ENCODE data around the gene IQCE.

IQCE gene

DNA sequence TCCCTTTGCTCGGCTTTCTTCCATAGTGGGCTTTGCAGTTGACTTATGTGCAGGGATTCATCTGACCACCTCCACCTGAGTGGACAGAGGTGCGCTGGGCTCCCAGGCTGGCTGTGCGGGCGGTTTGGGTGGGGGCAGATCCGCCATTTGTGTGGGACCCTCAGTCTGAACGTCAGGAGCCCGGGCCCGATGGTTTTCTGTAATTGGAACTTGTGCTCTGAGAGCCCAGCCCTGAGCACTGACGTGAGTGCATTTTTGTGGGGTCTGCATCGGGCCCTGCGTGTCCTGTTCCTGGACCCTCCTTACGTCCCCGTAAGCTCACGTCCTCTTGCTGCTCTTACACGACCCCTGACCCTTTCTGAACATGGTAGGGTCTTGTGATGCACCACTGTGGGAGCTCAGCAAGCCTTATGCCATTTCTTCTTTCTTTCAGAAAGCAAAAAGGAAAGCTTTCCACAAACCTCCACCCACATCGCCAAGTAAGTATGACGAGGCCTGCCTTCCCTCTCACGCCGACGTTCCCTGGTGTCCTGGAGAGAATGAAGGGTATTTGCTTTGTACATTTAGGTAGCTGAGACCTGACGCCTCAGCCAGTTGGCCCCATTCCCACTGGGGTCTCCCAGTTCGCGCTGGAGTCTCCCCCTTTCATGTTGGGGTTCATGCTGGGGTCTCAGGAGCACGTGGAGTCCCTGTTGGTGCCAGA is 9.9 kb downstream of the IQCE start:
- Histone ChIP-seq H3K4me1 (ENCODE audit: control insufficient read depth in 1 of 2, insufficient read depth in 2 of 2, low read length in 2 of 2) (peaks cover 3 to 4% of the 10 kb centered on the region in 2 experiments), H3K4ac (ENCODE audit: low read depth, low read length) (no peak overlapping the region)
- no CpG with 5 or more reads among the region's 24 CpGs for WGBS (ENCODE audit: extremely low coverage, insufficient coverage, insufficient read length)

DNA sequence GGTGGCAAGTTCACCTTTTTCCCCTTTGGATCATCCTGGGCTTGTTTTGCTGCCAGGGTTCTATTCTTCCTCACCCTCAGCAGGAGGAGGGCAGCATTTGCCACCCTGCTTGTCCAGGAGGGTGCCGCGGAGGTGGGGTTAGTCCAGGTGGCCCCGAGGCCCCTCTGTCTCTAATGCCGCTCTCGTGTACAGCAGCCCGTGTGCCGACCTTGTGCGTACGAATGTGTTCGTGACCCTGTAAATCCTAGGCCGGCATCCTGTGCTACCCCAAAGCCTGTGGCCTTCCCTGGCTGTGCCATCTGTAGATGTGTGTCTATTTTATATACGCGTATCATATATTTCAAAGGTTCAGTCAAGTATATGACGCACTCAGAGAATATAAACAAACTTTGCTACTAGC is 10.6 kb downstream of the IQCE start:
- no peak overlapping the region for H3K18ac ChIP-seq (ENCODE audit: low read length)
- H3K9me3 ChIP-seq (ENCODE audit: insufficient read depth, low read depth, low read length), result peaks cover 4% of the 10 kb centered on the region
- H3K23ac ChIP-seq (ENCODE audit: low read length), result no peak overlapping the region
- no CpG with 5 or more reads among the region's 14 CpGs for WGBS (ENCODE audit: extremely low coverage, insufficient coverage, insufficient read length)
- no peak overlapping the region for H2AK5ac ChIP-seq (ENCODE audit: low read length)
- H3K4ac ChIP-seq (ENCODE audit: low read depth, low read length), result no peak overlapping the region
- no peak overlapping the region for H3K4me2 ChIP-seq (ENCODE audit: low read length)
- H2BK12ac ChIP-seq (ENCODE audit: low read length), result no peak overlapping the region
- H2BK5ac ChIP-seq (ENCODE audit: low read depth, low read length, poor library complexity), result no peak overlapping the region
- H3K27ac ChIP-seq (ENCODE audit: low read depth, low read length), result no peak overlapping the region
- H3K4me1 ChIP-seq (ENCODE audit: control insufficient read depth in 1 of 2, insufficient read depth in 2 of 2, low read length in 2 of 2), result peaks cover 3 to 4% of the 10 kb centered on the region in 2 experiments
- no peaks in the 10 kb centered on the region for H3K79me2 ChIP-seq (ENCODE audit: control insufficient read depth, insufficient read depth, low read length, poor library complexity)
- peaks cover 11 to 13% of the 10 kb centered on the region in 2 experiments for H3K36me3 ChIP-seq (ENCODE audit: control insufficient read depth in 1 of 2, insufficient read depth in 2 of 2, low read length in 2 of 2)
- no peak overlapping the region for H2BK120ac ChIP-seq (ENCODE audit: insufficient read depth, low read length, poor library complexity)
- H3K9ac ChIP-seq (ENCODE audit: low read length), result no peak overlapping the region
- no peaks in the 10 kb centered on the region for H3K79me1 ChIP-seq (ENCODE audit: low read length)
- H3K14ac ChIP-seq (ENCODE audit: low read length), result no peak overlapping the region
- H4K8ac ChIP-seq (ENCODE audit: low read depth, low read length), result no peak overlapping the region
- no peak overlapping the region for H3K4me3 ChIP-seq (ENCODE audit: low read depth, low read length)
- H2AFZ ChIP-seq (ENCODE audit: insufficient read depth, low read length, poor library complexity), result no peak overlapping the region
- DNase-seq, result no peak
- H3K27me3 ChIP-seq (ENCODE audit: insufficient read depth, low read length), result no peaks in the 10 kb centered on the region
- H4K12ac ChIP-seq (ENCODE audit: low read depth, low read length), result no peak overlapping the region
- no peak overlapping the region for H4K91ac ChIP-seq (ENCODE audit: low read depth, low read length)

More for the DNA sequence above, 9.9 kb downstream of the IQCE start:
- Histone ChIP-seq H2AK5ac (ENCODE audit: low read length) (no peak overlapping the region), H4K8ac (ENCODE audit: low read depth, low read length) (no peak overlapping the region), H3K79me1 (ENCODE audit: low read length) (no peaks in the 10 kb centered on the region), H3K9ac (ENCODE audit: low read length) (no peak overlapping the region), H3K9me3 (ENCODE audit: insufficient read depth, low read depth, low read length) (peaks cover 4% of the 10 kb centered on the region), H3K14ac (ENCODE audit: low read length) (no peak overlapping the region), H3K36me3 (ENCODE audit: control insufficient read depth in 1 of 2, insufficient read depth in 2 of 2, low read length in 2 of 2) (peaks cover 6 to 7% of the 10 kb centered on the region in 2 experiments), H3K23ac (ENCODE audit: low read length) (no peak overlapping the region), H4K12ac (ENCODE audit: low read depth, low read length) (no peak overlapping the region), H3K27me3 (ENCODE audit: insufficient read depth, low read length) (no peaks in the 10 kb centered on the region), H3K18ac (ENCODE audit: low read length) (no peak overlapping the region), H2BK5ac (ENCODE audit: low read depth, low read length, poor library complexity) (no peak overlapping the region), H3K79me2 (ENCODE audit: control insufficient read depth, insufficient read depth, low read length, poor library complexity) (no peaks in the 10 kb centered on the region), H2AFZ (ENCODE audit: insufficient read depth, low read length, poor library complexity) (no peak overlapping the region), H3K4me2 (ENCODE audit: low read length) (no peak overlapping the region), H2BK120ac (ENCODE audit: insufficient read depth, low read length, poor library complexity) (no peak overlapping the region), H2BK12ac (ENCODE audit: low read length) (no peak overlapping the region), H3K4me3 (ENCODE audit: low read depth, low read length) (no peak overlapping the region), H4K91ac (ENCODE audit: low read depth, low read length) (no peak overlapping the region), H3K27ac (ENCODE audit: low read depth, low read length) (no peak overlapping the region)
- DNase-seq, result no peak

DNA sequence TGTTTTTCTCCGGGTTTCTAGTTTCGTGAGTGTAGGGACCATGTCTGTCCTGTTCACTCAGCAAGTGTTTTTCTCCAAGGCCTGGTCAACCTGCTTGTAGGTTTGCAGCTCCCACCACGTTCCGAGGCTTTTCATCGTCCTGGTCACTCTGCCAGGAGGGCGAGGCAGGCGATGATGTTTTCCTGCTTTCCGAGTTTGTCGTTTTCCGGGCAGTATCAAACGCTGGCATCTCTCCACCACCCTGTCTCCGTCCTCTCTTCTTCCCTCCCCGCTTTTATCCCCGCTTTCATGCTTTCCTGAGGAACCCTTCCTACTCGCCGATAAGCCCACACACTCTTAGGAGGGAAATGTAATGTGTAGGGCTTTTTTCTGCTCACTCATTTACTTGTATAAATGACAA is 11.2 kb downstream of the IQCE start:
- Histone ChIP-seq H3K14ac (ENCODE audit: low read length) (no peak overlapping the region), H3K9me3 (ENCODE audit: insufficient read depth, low read depth, low read length) (peaks cover 2% of the 10 kb centered on the region), H3K36me3 (ENCODE audit: control insufficient read depth in 1 of 2, insufficient read depth in 2 of 2, low read length in 2 of 2) (peaks cover 11 to 13% of the 10 kb centered on the region in 2 experiments), H2AK5ac (ENCODE audit: low read length) (no peak overlapping the region), H3K4me3 (ENCODE audit: low read depth, low read length) (no peak overlapping the region), H3K4me2 (ENCODE audit: low read length) (no peak overlapping the region), H3K79me1 (ENCODE audit: low read length) (no peaks in the 10 kb centered on the region), H3K27ac (ENCODE audit: low read depth, low read length) (no peak overlapping the region), H3K4ac (ENCODE audit: low read depth, low read length) (no peak overlapping the region), H3K23ac (ENCODE audit: low read length) (no peak overlapping the region), H4K8ac (ENCODE audit: low read depth, low read length) (no peak overlapping the region), H2BK12ac (ENCODE audit: low read length) (no peak overlapping the region), H4K91ac (ENCODE audit: low read depth, low read length) (no peak overlapping the region), H2AFZ (ENCODE audit: insufficient read depth, low read length, poor library complexity) (no peak overlapping the region), H3K18ac (ENCODE audit: low read length) (no peak overlapping the region), H3K4me1 (ENCODE audit: control insufficient read depth in 1 of 2, insufficient read depth in 2 of 2, low read length in 2 of 2) (peaks cover 3 to 4% of the 10 kb centered on the region in 2 experiments), H3K9ac (ENCODE audit: low read length) (no peak overlapping the region), H2BK120ac (ENCODE audit: insufficient read depth, low read length, poor library complexity) (no peak overlapping the region), H4K12ac (ENCODE audit: low read depth, low read length) (no peak overlapping the region), H3K27me3 (ENCODE audit: insufficient read depth, low read length) (no peaks in the 10 kb centered on the region), H2BK5ac (ENCODE audit: low read depth, low read length, poor library complexity) (no peak overlapping the region), H3K79me2 (ENCODE audit: control insufficient read depth, insufficient read depth, low read length, poor library complexity) (no peaks in the 10 kb centered on the region)
- no CpG with 5 or more reads among the region's 16 CpGs for WGBS (ENCODE audit: extremely low coverage, insufficient coverage, insufficient read length)
- DNase-seq, result no peak

DNA sequence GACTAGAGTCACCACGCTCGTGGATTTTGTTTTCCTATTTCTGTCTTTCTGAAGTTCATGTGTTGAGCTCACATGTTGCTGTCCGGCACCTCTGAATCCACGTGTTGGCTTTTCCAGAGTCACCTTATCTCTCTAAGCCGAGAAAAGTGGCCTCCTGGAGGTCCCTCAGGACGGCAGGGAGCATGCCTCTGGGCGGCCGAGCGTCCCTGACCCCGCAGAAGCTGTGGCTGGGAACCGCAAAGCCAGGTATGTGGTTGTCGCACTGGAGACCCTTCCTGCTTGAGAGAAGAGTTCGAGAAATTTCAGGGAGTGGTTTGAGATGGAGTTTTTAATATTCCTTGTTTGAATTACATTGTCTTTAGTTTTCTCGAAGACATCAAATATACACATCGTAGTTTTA is 12.6 kb downstream of the IQCE start:
- Histone ChIP-seq H2AK5ac (ENCODE audit: low read length) (no peak overlapping the region), H3K27ac (ENCODE audit: low read depth, low read length) (no peak overlapping the region), H4K12ac (ENCODE audit: low read depth, low read length) (no peak overlapping the region), H3K18ac (ENCODE audit: low read length) (no peak overlapping the region), H2BK5ac (ENCODE audit: low read depth, low read length, poor library complexity) (no peak overlapping the region), H3K4me3 (ENCODE audit: low read depth, low read length) (no peak overlapping the region), H3K79me2 (ENCODE audit: control insufficient read depth, insufficient read depth, low read length, poor library complexity) (no peaks in the 10 kb centered on the region), H3K14ac (ENCODE audit: low read length) (no peak overlapping the region), H3K23ac (ENCODE audit: low read length) (no peak overlapping the region), H2BK120ac (ENCODE audit: insufficient read depth, low read length, poor library complexity) (no peak overlapping the region), H3K4ac (ENCODE audit: low read depth, low read length) (no peak overlapping the region), H3K4me1 (ENCODE audit: control insufficient read depth in 1 of 2, insufficient read depth in 2 of 2, low read length in 2 of 2) (peaks cover 3 to 4% of the 10 kb centered on the region in 2 experiments), H3K9ac (ENCODE audit: low read length) (no peak overlapping the region), H3K9me3 (ENCODE audit: insufficient read depth, low read depth, low read length) (no peaks in the 10 kb centered on the region), H3K79me1 (ENCODE audit: low read length) (no peaks in the 10 kb centered on the region), H3K27me3 (ENCODE audit: insufficient read depth, low read length) (no peaks in the 10 kb centered on the region), H3K4me2 (ENCODE audit: low read length) (no peak overlapping the region), H4K8ac (ENCODE audit: low read depth, low read length) (no peak overlapping the region), H3K36me3 (ENCODE audit: control insufficient read depth in 1 of 2, insufficient read depth in 2 of 2, low read length in 2 of 2) (peaks cover 14 to 18% of the 10 kb centered on the region in 2 experiments), H2BK12ac (ENCODE audit: low read length) (no peak overlapping the region), H2AFZ (ENCODE audit: insufficient read depth, low read length, poor library complexity) (no peak overlapping the region), H4K91ac (ENCODE audit: low read depth, low read length) (no peak overlapping the region)
- DNase-seq, result no peak
- no CpG with 5 or more reads among the region's 15 CpGs for WGBS (ENCODE audit: extremely low coverage, insufficient coverage, insufficient read length)
